Endothelial cell of umbilical vein (primary cell): ENCODE results near the gene FBXL17. TPM values are rescaled to one million over a fixed set of nuclear protein-coding genes. Genes with fewer than 3 reads are reported as not detected.

ENCODE experiments used
- BruUV-seq: library from RNA; stranded (reverse); fragments of 400-500 nt; replicated peaks from 2 replicates; lab custom pipeline; 2021; lab: Mats Ljungman, UMichigan
- CTCF ChIA-PET: fragments of 300-600, 350-600 bp; sonication (Branson Sonifier 250); formaldehyde crosslinking; loops from one replicate; lab custom pipeline; 2021; ENCODE audit warnings: antibody characterized with exemption, inconsistent platforms; lab: Charles Lee
- POLR2A ChIA-PET: fragments of 300-600, 350-600 bp; sonication (Branson Sonifier 250); formaldehyde crosslinking; loops from one replicate; lab custom pipeline; 2021; ENCODE audit warnings: antibody characterized with exemption, inconsistent platforms; lab: Charles Lee
- DNase-seq: peaks from one replicate; pipeline ENCODE4 v3.0.0-alpha.2; 2011; ENCODE audit warnings: low read depth, low spot score
- FAIRE-seq: peaks from 2 replicates; lab custom pipeline; 2011; peaks lifted over from hg19 to GRCh38; lab: Jason Lieb, UNC
- H2AFZ ChIP-seq: 2 replicates; pipeline ENCODE4 v1.6.0; 2012; ENCODE audit warnings: low read depth, low read length, control low read depth, inconsistent platforms
- H3K27ac ChIP-seq: 2 replicates; pipeline ENCODE4 v1.5.1; 2011; ENCODE audit warnings: low read depth, mild to moderate bottlenecking, control low read depth, low read length, moderate library complexity; ENCODE audit not compliant: insufficient read depth
- H3K27me3 ChIP-seq, 2 experiments: 2 replicates each; pipeline versions ENCODE4 v1.6.0 to v1.6.1; 2011; ENCODE audit warnings: low read length in 2 of 2, mixed read lengths in 1 of 2; ENCODE audit not compliant: control insufficient read depth in 2 of 2, insufficient read depth in 2 of 2
- H3K36me3 ChIP-seq, 2 experiments: 2 replicates in 1 of 2; 3 replicates in 1 of 2; pipeline ENCODE4 v1.5.1; 2011; ENCODE audit warnings: low read length in 2 of 2, mild to moderate bottlenecking in 1 of 2, moderate library complexity in 1 of 2; ENCODE audit not compliant: control insufficient read depth in 2 of 2, insufficient read depth in 2 of 2; ENCODE audit errors: extremely low read depth in 1 of 2
- H3K4me1 ChIP-seq: 3 replicates; pipeline ENCODE4 v1.5.1; 2011; ENCODE audit warnings: mild to moderate bottlenecking, low read length; ENCODE audit not compliant: control insufficient read depth, insufficient read depth; ENCODE audit errors: extremely low read depth
- H3K4me2 ChIP-seq: 2 replicates; pipeline ENCODE4 v1.6.1; 2011; ENCODE audit warnings: low read length, control low read depth, mixed read lengths; ENCODE audit not compliant: insufficient read depth
- H3K4me3 ChIP-seq, 3 experiments: fragments of 200-600 bp in 1 of 3; sonication (generic), shearing (Covaris generic) in 1 of 3; replicated peaks in 1 of 3; 2 replicates each; pipeline ENCODE4 v1.5.1; 2011 to 2016; ENCODE audit warnings: control low read depth in 3 of 3, low read length in 3 of 3, mild to moderate bottlenecking in 2 of 3, inconsistent platforms in 1 of 3, low read depth in 1 of 3, moderate library complexity in 1 of 3; ENCODE audit not compliant: insufficient read depth in 1 of 3
- H3K79me2 ChIP-seq: 2 replicates; pipeline ENCODE4 v1.6.0; 2012; ENCODE audit warnings: low read length, inconsistent platforms; ENCODE audit not compliant: control insufficient read depth, insufficient read depth
- H3K9ac ChIP-seq: replicated peaks from 2 replicates; pipeline ENCODE3; 2011; ENCODE audit warnings: low read length, control low read depth; ENCODE audit not compliant: insufficient read depth; ENCODE audit errors: extremely low read depth
- H3K9me1 ChIP-seq: replicated peaks from 3 replicates; pipeline ENCODE4 v1.6.0; 2011; ENCODE audit warnings: mild to moderate bottlenecking, low read length; ENCODE audit not compliant: control insufficient read depth, insufficient read depth; ENCODE audit errors: extremely low read depth
- H3K9me3 ChIP-seq: replicated peaks from 2 replicates; pipeline ENCODE4 v1.5.1; 2012; ENCODE audit warnings: low read length, inconsistent platforms; ENCODE audit not compliant: control insufficient read depth, insufficient read depth
- H4K20me1 ChIP-seq: replicated peaks from 2 replicates; pipeline ENCODE3; 2011; ENCODE audit warnings: mild to moderate bottlenecking, low read length; ENCODE audit not compliant: control insufficient read depth, insufficient read depth; ENCODE audit errors: extremely low read depth
- EZH2 ChIP-seq: IDR thresholded peaks from 2 replicates; pipeline ENCODE4 v1.6.1; 2012; ENCODE audit warnings: borderline replicate concordance, low read depth, mild to moderate bottlenecking, moderate library complexity, low read length, inconsistent platforms; ENCODE audit not compliant: severe bottlenecking
- FOS ChIP-seq: IDR thresholded peaks from 2 replicates; pipeline ENCODE4 v1.6.1; 2011; ENCODE audit warnings: mild to moderate bottlenecking, low read length, moderate library complexity, borderline replicate concordance; ENCODE audit not compliant: insufficient read depth
- GATA2 ChIP-seq: IDR thresholded peaks from 2 replicates; pipeline ENCODE4 v1.7.0; 2011; ENCODE audit warnings: low read depth, mild to moderate bottlenecking, moderate library complexity, mixed read lengths, low read length; ENCODE audit not compliant: insufficient read length, insufficient read depth
- JUN ChIP-seq: IDR thresholded peaks from 2 replicates; pipeline ENCODE4 v1.6.1; 2011; ENCODE audit warnings: borderline replicate concordance, low read depth; ENCODE audit not compliant: insufficient read length, insufficient read depth
- MYC ChIP-seq: IDR thresholded peaks from one replicate; pipeline ENCODE4 v1.6.1; 2011; ENCODE audit warnings: mild to moderate bottlenecking, low read depth, low read length
- POLR2A ChIP-seq: IDR thresholded peaks from 2 replicates; pipeline ENCODE4 v1.6.1; 2012; ENCODE audit warnings: low read depth, mild to moderate bottlenecking, control low read depth, low read length
- POLR2AphosphoS5 ChIP-seq: IDR thresholded peaks from 2 replicates; pipeline ENCODE4 v1.6.1; 2012; ENCODE audit warnings: low read depth, mild to moderate bottlenecking, control low read depth, low read length, moderate library complexity; ENCODE audit not compliant: insufficient read depth
- dilution Hi-C: fragments of 300-500 bp; cut with MboI; formaldehyde crosslinking; loops from one replicate; pipeline ENCODE4 v1.15.0; 2019; ENCODE audit warnings: low sequenced_read_pairs; ENCODE audit not compliant: extremely low pct_ligation_motif_present
- intact Hi-C: fragments of 100-400 bp; cut with micrococcal nuclease; formaldehyde crosslinking; loops from one replicate; pipeline ENCODE4 v1.10.0; 2022
- polyA plus RNA-seq, 4 experiments: library from polyadenylated mRNA; depleted of rRNA in 3 of 4; stranded (reverse) in 3 of 4; unstranded in 1 of 4; fragments of >200 nt; gene quantifications; 2 replicates each; pipeline versions ENCODE4 v1.2.1 to v1.2.3, GENCODE V29; 2011 to 2012; ENCODE audit warnings: missing spikeins in 1 of 4
- total RNA-seq: library from RNA; stranded (reverse); gene quantifications from 2 replicates; pipeline ENCODE4 v1.2.3, GENCODE V29; 2021
- TF ChIP-seq, protein P1 (sequence below): IDR thresholded peaks from 2 replicates; pipeline ENCODE4 v1.6.1; 2011; ENCODE audit not compliant: insufficient read depth, insufficient read length
- TF ChIP-seq, protein P2 (sequence below), 2 donors: IDR thresholded peaks; 1 replicate in 1 of 2; 2 replicates in 1 of 2; pipeline ENCODE4 v1.5.1; 2011; ENCODE audit warnings: low read length in 2 of 2, mild to moderate bottlenecking in 2 of 2, moderate library complexity in 2 of 2, control low read depth in 1 of 2, inconsistent platforms in 1 of 2, low read depth in 1 of 2; ENCODE audit not compliant: insufficient read depth in 1 of 2; ENCODE audit errors: extremely low read depth in 1 of 2

Gene FBXL17
- total and polyA plus RNA-seq, 2 donors (not counting 3 experiments of a cell fraction or from before 2014, with no cell fraction given): 2.7 to 8.8 TPM

DNA sequence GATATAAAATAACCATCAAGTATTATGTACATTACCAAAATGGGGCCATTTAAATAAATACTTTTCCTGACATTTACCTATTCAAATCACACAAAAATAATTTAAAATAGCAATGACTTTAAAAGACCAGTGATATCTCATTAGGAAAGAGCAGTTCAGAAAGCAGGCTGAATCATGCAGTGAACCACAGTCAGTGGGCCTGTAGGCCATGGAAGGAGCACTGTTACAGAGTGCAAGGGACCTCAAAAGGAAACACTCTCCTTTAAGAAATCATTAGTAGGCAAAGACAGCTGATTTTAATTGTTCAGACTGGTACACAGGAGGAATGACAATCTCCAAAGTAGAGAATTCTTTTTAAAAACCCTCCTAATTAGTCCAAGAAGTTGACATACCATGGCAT, 427.6 kb downstream of the FBXL17 start:
- BruUV-seq: no TSS peak
- H3K4me1 ChIP-seq: no peaks in the 10 kb centered on the region
- no peaks in the 10 kb centered on the region for H3K79me2 ChIP-seq
- H3K9ac ChIP-seq: no peak overlapping the region
- H3K27ac ChIP-seq: no peak overlapping the region
- no peaks in the 10 kb centered on the region for H3K27me3 ChIP-seq
- H3K9me1 ChIP-seq: no peaks in the 10 kb centered on the region
- DNase-seq: no peak
- H3K36me3 ChIP-seq: no peaks in the 10 kb centered on the region
- H4K20me1 ChIP-seq: no peaks in the 10 kb centered on the region
- TF ChIP-seq POLR2AphosphoS5: no peak
- no peak for TF ChIP-seq EZH2
- TF ChIP-seq, protein P1, sequence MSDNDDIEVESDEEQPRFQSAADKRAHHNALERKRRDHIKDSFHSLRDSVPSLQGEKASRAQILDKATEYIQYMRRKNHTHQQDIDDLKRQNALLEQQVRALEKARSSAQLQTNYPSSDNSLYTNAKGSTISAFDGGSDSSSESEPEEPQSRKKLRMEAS: no peak
- TF ChIP-seq POLR2A: no peak
- no peak for TF ChIP-seq JUN
- TF ChIP-seq FOS: no peak
- no peak for TF ChIP-seq MYC
- no peak for TF ChIP-seq GATA2
- TF ChIP-seq, protein P2, sequence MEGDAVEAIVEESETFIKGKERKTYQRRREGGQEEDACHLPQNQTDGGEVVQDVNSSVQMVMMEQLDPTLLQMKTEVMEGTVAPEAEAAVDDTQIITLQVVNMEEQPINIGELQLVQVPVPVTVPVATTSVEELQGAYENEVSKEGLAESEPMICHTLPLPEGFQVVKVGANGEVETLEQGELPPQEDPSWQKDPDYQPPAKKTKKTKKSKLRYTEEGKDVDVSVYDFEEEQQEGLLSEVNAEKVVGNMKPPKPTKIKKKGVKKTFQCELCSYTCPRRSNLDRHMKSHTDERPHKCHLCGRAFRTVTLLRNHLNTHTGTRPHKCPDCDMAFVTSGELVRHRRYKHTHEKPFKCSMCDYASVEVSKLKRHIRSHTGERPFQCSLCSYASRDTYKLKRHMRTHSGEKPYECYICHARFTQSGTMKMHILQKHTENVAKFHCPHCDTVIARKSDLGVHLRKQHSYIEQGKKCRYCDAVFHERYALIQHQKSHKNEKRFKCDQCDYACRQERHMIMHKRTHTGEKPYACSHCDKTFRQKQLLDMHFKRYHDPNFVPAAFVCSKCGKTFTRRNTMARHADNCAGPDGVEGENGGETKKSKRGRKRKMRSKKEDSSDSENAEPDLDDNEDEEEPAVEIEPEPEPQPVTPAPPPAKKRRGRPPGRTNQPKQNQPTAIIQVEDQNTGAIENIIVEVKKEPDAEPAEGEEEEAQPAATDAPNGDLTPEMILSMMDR (IDR thresholded peaks at IDR 0.05; ENCODE audit: extremely low read depth in 1 of 2, insufficient read depth in 1 of 2, low read depth in 1 of 2, low read length in 2 of 2): no peak
- ChIA-PET POLR2A (no interaction called here), CTCF (no interaction called here)
- H3K4me2 ChIP-seq: no peak overlapping the region
- dilution Hi-C loops: no loop called here
- H3K9me3 ChIP-seq: no peaks in the 10 kb centered on the region
- no peak for FAIRE-seq
- H2AFZ ChIP-seq: no peak overlapping the region
- H3K4me3 ChIP-seq: no peak overlapping the region
- intact Hi-C loops: loop anchor here (10.0 kb wide), 1 partner anchor 239 kb away; no protein-coding TSS in a partner anchor
